ENCODE measurements around the gene GPN3. TPM values are rescaled to one million over a fixed set of nuclear protein-coding genes. Genes with fewer than 3 reads are reported as not detected.
A peak's percentile ranks its signal among the peaks of the same experiment; 100 is the strongest.

Gene GPN3
- total and polyA plus RNA-seq, 2 of the 8 experiments (the other 6 are each of a cell fraction or from before 2014, with no cell fraction given), result 49.7 to 52.9 TPM

GRCh38 chr12:110424237-110424636, 43.8 kb downstream of the GPN3 start:
- Histone ChIP-seq H4K8ac (ENCODE audit: extremely low read depth, insufficient read depth, low read length) (no peak overlapping the region), H2BK15ac (ENCODE audit: low read length) (no peak overlapping the region), H3K4me3 (ENCODE audit: extremely low read depth in 1 of 4, insufficient read depth in 2 of 4, low read depth in 3 of 4, low read length in 4 of 4) (no peak overlapping the region), H2BK20ac (ENCODE audit: low read length) (0 out of 2 replicates have a peak overlapping the region, but pooled peaks have one; percentile 9), H3K79me2 (ENCODE audit: control insufficient read depth in 1 of 2, insufficient read depth in 2 of 2, low read length in 2 of 2) (no peaks in the 10 kb centered on the region), H3K18ac (ENCODE audit: extremely low read depth, low read length) (no peak overlapping the region), H3K9me3 (ENCODE audit: insufficient read depth in 2 of 2, low read depth in 1 of 2, low read length in 1 of 2) (no peaks in the 10 kb centered on the region), H4K91ac (replicated peaks; ENCODE audit: insufficient read length, low read length) (no peak overlapping the region), H4K5ac (ENCODE audit: insufficient read length, low read depth, low read length) (no peak overlapping the region), H2BK5ac (ENCODE audit: low read depth, low read length) (no peak overlapping the region), H2BK120ac (replicated peaks; ENCODE audit: low read depth, low read length) (no peak overlapping the region), H3K56ac (replicated peaks; ENCODE audit: insufficient read length, low read depth, low read length) (no peak overlapping the region), H2BK12ac (ENCODE audit: low read depth, low read length) (0 out of 2 replicates have a peak overlapping the region, but pooled peaks have one; percentile 18), H3K23me2 (ENCODE audit: low read depth, low read length) (no peaks in the 10 kb centered on the region), H3K9ac (replicated peaks in 1 of 4; ENCODE audit: extremely low read depth in 1 of 4, low read depth in 3 of 4, low read length in 3 of 4) (no peak overlapping the region; a peak in 1 of 7 replicates), H3K36me3 (ENCODE audit: control insufficient read depth in 2 of 4, insufficient read depth in 4 of 4, low read length in 3 of 4) (no peaks in the 10 kb centered on the region), H2AK5ac (ENCODE audit: low read depth, low read length) (no peak overlapping the region), H3K23ac (ENCODE audit: insufficient read length) (no peak overlapping the region), H3K14ac (ENCODE audit: insufficient read length) (no peak overlapping the region), H3K4me2 (ENCODE audit: insufficient read depth in 1 of 2, low read depth in 2 of 2, low read length in 2 of 2) (peak overlapping the region in 1 of 2 experiments; percentile 20; a peak in 1 of 4 replicates), H3K27ac (ENCODE audit: low read depth, low read length) (no peak overlapping the region), H3K4ac (replicated peaks; ENCODE audit: insufficient read length, low read depth, low read length) (no peak overlapping the region), H2AFZ (ENCODE audit: low read length) (peak overlapping the region; percentile 75; the same call in 1 of the 2 replicates), H3K4me1 (replicated peaks in 1 of 4; ENCODE audit: control insufficient read depth in 3 of 4, insufficient read depth in 4 of 4, low read length in 3 of 4) (peaks cover 3 to 5% (median 3%) of the 10 kb centered on the region in 4 experiments; a peak in 4 of 7 replicates), H4K20me1 (replicated peaks in 1 of 2; ENCODE audit: control insufficient read depth in 1 of 2, insufficient read depth in 2 of 2, low read length in 2 of 2) (no peaks in the 10 kb centered on the region), H3K27me3 (replicated peaks in 1 of 4; ENCODE audit: control insufficient read depth in 3 of 4, extremely low read depth in 1 of 4, insufficient read depth in 3 of 4, low read length in 3 of 4) (no peaks in the 10 kb centered on the region), H3K79me1 (ENCODE audit: low read depth, low read length) (no peaks in the 10 kb centered on the region)
- TF ChIP-seq TEAD4 (IDR thresholded peaks at IDR 0.05; ENCODE audit: low read depth, low read length) (peak; percentile 74), CBX8 (IDR thresholded peaks at IDR 0.05; ENCODE audit: borderline replicate concordance, low read depth, low read length) (no peak)
- WGBS, 2 experiments (ENCODE audit: extremely low coverage in 1 of 2, insufficient coverage in 1 of 2, insufficient read length in 1 of 2, insufficient replicate concordance in 2 of 2, low coverage in 1 of 2, low lambda C conversion rate in 2 of 2, missing lambda C conversion rate in 1 of 2), result 62% methylated on average over 3 of the region's 3 CpGs; no CpG with 5 or more reads in 1 of the 2 experiments
- DNase-seq (ENCODE audit: low read depth in 1 of 2, low spot score in 2 of 2) (peak in 1 of 2 experiments; percentile 21), FAIRE-seq (no peak)
- ChIA-PET POLR2A (ENCODE audit: partially characterized antibody) (interaction anchor here (0.7 to 2.7 kb wide), 6 partner anchors 20 to 83 kb away, joined by 3 to 10 read pairs (median 3); partner anchors contain the start of genes ANAPC7, FAM216A and GPN3), CTCF (ENCODE audit: partially characterized antibody) (interaction anchor here (0.7 to 1.3 kb wide), 4 partner anchors 9 to 142 kb away, joined by 3 read pairs; no protein-coding TSS in a partner anchor)

Data from H1 (cell line).